IMR-90 (cell line): Measurements from ENCODE around the gene CABP4. TPM values are rescaled to one million over a fixed set of nuclear protein-coding genes. Genes with fewer than 3 reads are reported as not detected.

Source experiments
- ATAC-seq: fragments of 200-7000 bp; cut with Tn5 transposase; 2 replicates; pipeline ENCODE4 v1.9.1; 2020; ENCODE audit warnings: low read depth, mild to moderate bottlenecking, moderate library complexity
- BruUV-seq: library from RNA; stranded (reverse); fragments of 400-500 nt; replicated peaks from 2 replicates; lab custom pipeline; 2021; lab: Mats Ljungman, UMichigan
- CTCF ChIA-PET: fragments of 300-600 bp; formaldehyde crosslinking; extraction: SDS; loops from one replicate; lab custom pipeline; 2021; ENCODE audit warnings: antibody characterized with exemption; lab: Yijun Ruan, JAX
- POLR2A ChIA-PET: fragments of 300-600 bp; sonication (Branson Sonifier 250); formaldehyde crosslinking; loops from one replicate; lab custom pipeline; 2022; ENCODE audit warnings: antibody characterized with exemption; ENCODE audit not compliant: unreplicated experiment; lab: Charles Lee
- DNase-seq: peaks from one replicate; pipeline ENCODE4 v3.0.0; 2013
- H2AFZ ChIP-seq: replicated peaks from 2 replicates; pipeline ENCODE3; 2013; ENCODE audit warnings: low read length, mild to moderate bottlenecking; ENCODE audit not compliant: poor library complexity
- H2AK5ac ChIP-seq: 2 replicates; pipeline ENCODE4 v1.6.1; 2013; ENCODE audit warnings: low read depth, low read length, inconsistent platforms
- H2AK9ac ChIP-seq: replicated peaks from 2 replicates; pipeline ENCODE3; 2013; ENCODE audit warnings: mild to moderate bottlenecking, low read depth, low read length, moderate library complexity; ENCODE audit not compliant: poor library complexity
- H2BK120ac ChIP-seq: 2 replicates; pipeline ENCODE4 v1.6.1; 2013; ENCODE audit warnings: low read depth, low read length, inconsistent platforms
- H2BK15ac ChIP-seq: 3 replicates; pipeline ENCODE4 v1.6.1; 2013; ENCODE audit warnings: low read depth, low read length, inconsistent platforms
- H2BK20ac ChIP-seq: 2 replicates; pipeline ENCODE4 v1.6.1; 2013; ENCODE audit warnings: low read depth, mild to moderate bottlenecking, inconsistent platforms, low read length, moderate library complexity
- H2BK5ac ChIP-seq: 2 replicates; pipeline ENCODE4 v1.6.1; 2013; ENCODE audit warnings: mild to moderate bottlenecking, low read depth, low read length, inconsistent platforms; ENCODE audit not compliant: poor library complexity, severe bottlenecking
- H3K14ac ChIP-seq: replicated peaks from 2 replicates; pipeline ENCODE4 v1.6.1; 2013; ENCODE audit warnings: low read depth, low read length, inconsistent platforms
- H3K18ac ChIP-seq: 2 replicates; pipeline ENCODE4 v1.6.1; 2013; ENCODE audit warnings: low read depth, low read length, control low read depth
- H3K23ac ChIP-seq: 2 replicates; pipeline ENCODE4 v1.6.1; 2013; ENCODE audit warnings: low read depth, low read length, inconsistent platforms
- H3K27ac ChIP-seq: 2 replicates; pipeline ENCODE4 v1.5.1; 2013; ENCODE audit warnings: mild to moderate bottlenecking, control low read depth, low read length; ENCODE audit not compliant: insufficient read depth
- H3K27me3 ChIP-seq: 2 replicates; pipeline ENCODE4 v1.6.1; 2013; ENCODE audit warnings: low read length; ENCODE audit not compliant: control insufficient read depth, insufficient read depth
- H3K36me3 ChIP-seq: 2 replicates; pipeline ENCODE4 v1.6.1; 2013; ENCODE audit warnings: low read length, mixed read lengths; ENCODE audit not compliant: control insufficient read depth, insufficient read depth
- H3K4ac ChIP-seq: 2 replicates; pipeline ENCODE4 v1.6.1; 2013; ENCODE audit warnings: low read depth, low read length, inconsistent platforms
- H3K4me1 ChIP-seq: 2 replicates; pipeline ENCODE4 v1.6.1; 2013; ENCODE audit warnings: low read length, mixed read lengths; ENCODE audit not compliant: control insufficient read depth, insufficient read depth
- H3K4me2 ChIP-seq: 2 replicates; pipeline ENCODE4 v1.6.1; 2013; ENCODE audit warnings: low read depth, mild to moderate bottlenecking, control low read depth, low read length, moderate library complexity
- H3K4me3 ChIP-seq: 2 replicates; pipeline ENCODE4 v1.5.1; 2013; ENCODE audit warnings: low read depth, mild to moderate bottlenecking, control low read depth, low read length, moderate library complexity; ENCODE audit not compliant: insufficient read depth
- H3K56ac ChIP-seq: 2 replicates; pipeline ENCODE4 v1.6.1; 2013; ENCODE audit warnings: low read length, inconsistent platforms; ENCODE audit not compliant: insufficient read depth; ENCODE audit errors: extremely low read depth
- H3K79me1 ChIP-seq, 2 experiments: 2 replicates each; pipeline ENCODE4 v1.6.1; 2013; ENCODE audit warnings: low read length in 2 of 2, inconsistent platforms in 1 of 2, low read depth in 1 of 2
- H3K9ac ChIP-seq: 2 replicates; pipeline ENCODE4 v1.6.1; 2013; ENCODE audit warnings: low read depth, low read length, control low read depth
- H3K9me1 ChIP-seq: 2 replicates; pipeline ENCODE4 v1.6.1; 2013; ENCODE audit warnings: low read length, inconsistent platforms; ENCODE audit not compliant: insufficient read depth
- H3K9me3 ChIP-seq: 2 replicates; pipeline ENCODE4 v1.6.1; 2013; ENCODE audit warnings: low read length; ENCODE audit not compliant: control insufficient read depth, insufficient read depth
- H4K20me1 ChIP-seq: 2 replicates; pipeline ENCODE4 v1.6.1; 2013; ENCODE audit warnings: low read length, inconsistent platforms; ENCODE audit not compliant: insufficient read depth
- H4K5ac ChIP-seq: 2 replicates; pipeline ENCODE4 v1.6.1; 2013; ENCODE audit warnings: mild to moderate bottlenecking, low read depth, low read length, control low read depth
- H4K8ac ChIP-seq, 2 experiments: 2 replicates each; pipeline ENCODE4 v1.6.1; 2013; ENCODE audit warnings: low read depth in 2 of 2, low read length in 2 of 2, control low read depth in 1 of 2, inconsistent platforms in 1 of 2
- H4K91ac ChIP-seq: 2 replicates; pipeline ENCODE4 v1.6.1; 2013; ENCODE audit warnings: low read depth, low read length, inconsistent platforms; ENCODE audit not compliant: insufficient read depth
- BHLHE40 ChIP-seq: fragments of 150-350 bp; IDR thresholded peaks from 2 replicates; pipeline ENCODE4 v1.6.1; 2016; ENCODE audit warnings: mild to moderate bottlenecking, low read depth, low read length
- CEBPB ChIP-seq: IDR thresholded peaks from 2 replicates; pipeline ENCODE4 v1.6.1; 2012; ENCODE audit warnings: low read depth, low read length, improper control_type of control experiment
- CHD1 ChIP-seq: IDR thresholded peaks from 2 replicates; pipeline ENCODE4 v1.6.1; 2012; ENCODE audit warnings: low read depth, low read length, improper control_type of control experiment
- MAFK ChIP-seq: IDR thresholded peaks from 2 replicates; pipeline ENCODE4 v1.6.1; 2012; ENCODE audit warnings: low read depth, low read length, improper control_type of control experiment
- MAZ ChIP-seq: IDR thresholded peaks from 2 replicates; pipeline ENCODE4 v1.6.1; 2012; ENCODE audit warnings: low read depth, mild to moderate bottlenecking, low read length, improper control_type of control experiment, moderate library complexity, borderline replicate concordance
- MXI1 ChIP-seq: IDR thresholded peaks from 2 replicates; pipeline ENCODE4 v1.6.1; 2012; ENCODE audit warnings: low read depth, mild to moderate bottlenecking, low read length, moderate library complexity, borderline replicate concordance
- NFE2L2 ChIP-seq: fragments of 150-350 bp; IDR thresholded peaks from 2 replicates; pipeline ENCODE4 v1.6.1; 2016; ENCODE audit warnings: low read depth, mild to moderate bottlenecking, low read length
- POLR2A ChIP-seq: IDR thresholded peaks from 2 replicates; pipeline ENCODE4 v1.6.1; 2012; ENCODE audit warnings: mild to moderate bottlenecking, low read depth, low read length
- RCOR1 ChIP-seq: IDR thresholded peaks from 2 replicates; pipeline ENCODE4 v1.6.1; 2012; ENCODE audit warnings: mild to moderate bottlenecking, low read length, improper control_type of control experiment; ENCODE audit not compliant: insufficient replicate concordance
- RFX5 ChIP-seq: IDR thresholded peaks from 2 replicates; pipeline ENCODE4 v1.8.0; 2012; ENCODE audit warnings: low read depth, mild to moderate bottlenecking, low read length, moderate library complexity
- SMC3 ChIP-seq: fragments of 150-350 bp; IDR thresholded peaks from 2 replicates; pipeline ENCODE4 v1.6.1; 2016; ENCODE audit warnings: low read depth, mild to moderate bottlenecking, antibody characterized with exemption, low read length, moderate library complexity
- WGBS, 2 experiments: methylation state at CpG; one replicate each; pipeline versions ENCODE4 v1.1.5 to v1.1.7; 2013; ENCODE audit warnings: missing lambda C conversion rate in 2 of 2; ENCODE audit not compliant: insufficient read length in 1 of 2; ENCODE audit errors: extremely low coverage in 2 of 2; 5-methylcytosine and 5-hydroxymethylcytosine counted together
- dilution Hi-C: fragments of 300-500 bp; cut with HindIII; formaldehyde crosslinking; loops from one replicate; pipeline ENCODE4 v1.14.3; 2018; ENCODE audit warnings: low sequenced_read_pairs; ENCODE audit not compliant: unreplicated experiment
- in situ Hi-C: fragments of 300-500 bp; cut with MboI; formaldehyde crosslinking; loops from 3 replicates; pipeline ENCODE4 v1.14.3; 2019; ENCODE audit warnings: low sequenced_read_pairs, inconsistent platforms, mixed read lengths
- intact Hi-C: fragments of 100-400 bp; cut with micrococcal nuclease; formaldehyde crosslinking; loops from 2 replicates; pipeline ENCODE4 v1.10.0; 2022
- polyA plus RNA-seq, 3 experiments: library from polyadenylated mRNA; depleted of rRNA; stranded (reverse); fragments of >200 nt; gene quantifications; 2 replicates each; pipeline ENCODE4 v1.2.3, GENCODE V29; 2012; ENCODE audit warnings: low replicate concordance in 1 of 3
- total RNA-seq: library from RNA; depleted of rRNA; stranded (reverse); fragments of >200 nt; gene quantifications from 2 replicates; pipeline ENCODE4 v1.2.3, GENCODE V29; 2012
- TF ChIP-seq, protein P1 (sequence below): conservative IDR thresholded peaks from 2 replicates; pipeline ENCODE4 v1.5.1; 2012; ENCODE audit warnings: mild to moderate bottlenecking, low read depth, low read length, improper control_type of control experiment

Gene CABP4
- total and polyA plus RNA-seq, 2 of the 4 experiments (the other 2 are of a cell fraction) = not detected

DNA sequence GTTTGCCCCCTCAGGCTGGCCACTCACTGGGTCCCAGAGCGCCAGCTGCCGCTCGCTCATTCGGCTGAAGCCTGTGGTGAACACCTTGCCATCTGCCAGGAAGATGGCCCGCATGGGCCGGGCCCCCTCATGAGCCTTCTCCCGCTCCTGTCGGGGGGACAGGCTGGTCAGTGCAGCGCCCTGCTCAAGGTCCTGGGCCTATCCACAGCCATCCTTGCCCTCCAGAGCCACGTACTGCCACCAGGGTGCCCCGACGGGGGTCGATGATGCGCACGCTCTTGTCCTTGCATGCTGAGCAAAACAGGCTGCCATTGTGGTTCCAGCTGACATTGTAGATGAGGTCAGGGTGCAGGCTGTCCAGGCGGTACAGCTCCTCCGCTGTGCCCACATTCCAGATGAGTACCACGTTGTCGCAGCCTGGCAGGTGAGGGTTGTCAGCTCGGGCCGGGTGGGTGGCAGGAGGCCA, 14.0 kb upstream of the CABP4 start:
- ChIA-PET CTCF (no interaction called here), POLR2A (interaction anchor here (0.5 kb wide), 1 partner anchor 11 kb away, joined by 3 read pairs; no protein-coding TSS in a partner anchor)
- ATAC-seq (no peak), DNase-seq (no peak)
- Histone ChIP-seq H4K5ac (no peak overlapping the region), H3K18ac (no peak overlapping the region), H3K27ac (no peak overlapping the region), H3K79me1 (peaks cover 8 to 26% of the 10 kb centered on the region in 2 experiments), H3K9ac (no peak overlapping the region), H3K14ac (no peak overlapping the region), H3K4me3 (no peak overlapping the region), H3K4me1 (peaks cover 3% of the 10 kb centered on the region; the same call in 1 of the 2 replicates), H2BK120ac (no peak overlapping the region), H3K9me3 (no peaks in the 10 kb centered on the region), H3K23ac (no peak overlapping the region), H4K20me1 (peaks cover 8% of the 10 kb centered on the region), H3K36me3 (peaks cover 40% of the 10 kb centered on the region; the same call in 1 of the 2 replicates), H4K91ac (no peak overlapping the region), H2AK9ac (no peak overlapping the region), H4K8ac (no peak overlapping the region), H3K4me2 (no peak overlapping the region), H2BK15ac (no peak overlapping the region), H2AFZ (no peak overlapping the region), H3K27me3 (no peaks in the 10 kb centered on the region), H2BK20ac (no peak overlapping the region), H3K4ac (no peak overlapping the region), H2BK5ac (no peak overlapping the region), H3K9me1 (peaks cover 8% of the 10 kb centered on the region; the same call in 1 of the 2 replicates), H3K56ac (no peak overlapping the region), H2AK5ac (no peak overlapping the region)
- WGBS, 2 experiments = 96% methylated on average over 5 of the region's 21 CpGs; no CpG with 5 or more reads in 1 of the 2 experiments
- intact Hi-C loops = no loop called here
- TF ChIP-seq CHD1 (no peak), RCOR1 (no peak), SMC3 (no peak), MAZ (no peak), RFX5 (no peak), MXI1 (no peak), MAFK (no peak), NFE2L2 (no peak), CEBPB (no peak), POLR2A (no peak), BHLHE40 (no peak)
- TF ChIP-seq, protein P1, sequence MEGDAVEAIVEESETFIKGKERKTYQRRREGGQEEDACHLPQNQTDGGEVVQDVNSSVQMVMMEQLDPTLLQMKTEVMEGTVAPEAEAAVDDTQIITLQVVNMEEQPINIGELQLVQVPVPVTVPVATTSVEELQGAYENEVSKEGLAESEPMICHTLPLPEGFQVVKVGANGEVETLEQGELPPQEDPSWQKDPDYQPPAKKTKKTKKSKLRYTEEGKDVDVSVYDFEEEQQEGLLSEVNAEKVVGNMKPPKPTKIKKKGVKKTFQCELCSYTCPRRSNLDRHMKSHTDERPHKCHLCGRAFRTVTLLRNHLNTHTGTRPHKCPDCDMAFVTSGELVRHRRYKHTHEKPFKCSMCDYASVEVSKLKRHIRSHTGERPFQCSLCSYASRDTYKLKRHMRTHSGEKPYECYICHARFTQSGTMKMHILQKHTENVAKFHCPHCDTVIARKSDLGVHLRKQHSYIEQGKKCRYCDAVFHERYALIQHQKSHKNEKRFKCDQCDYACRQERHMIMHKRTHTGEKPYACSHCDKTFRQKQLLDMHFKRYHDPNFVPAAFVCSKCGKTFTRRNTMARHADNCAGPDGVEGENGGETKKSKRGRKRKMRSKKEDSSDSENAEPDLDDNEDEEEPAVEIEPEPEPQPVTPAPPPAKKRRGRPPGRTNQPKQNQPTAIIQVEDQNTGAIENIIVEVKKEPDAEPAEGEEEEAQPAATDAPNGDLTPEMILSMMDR = no peak
- in situ Hi-C loops = no loop called here
- BruUV-seq = no TSS peak
- dilution Hi-C loops = no loop called here
